Mucosa of stomach (tissue), 1 donor: ENCODE measurements around the gene CYP4F2.
A peak's percentile ranks its signal among the peaks of the same experiment; 100 is the strongest.
"Not testable (repeated sequence)": the region's sequence is repeated elsewhere in the genome, so short reads cannot be mapped to it uniquely, and the experiment has no call there.

Experiments
- H3K27me3 ChIP-seq: one replicate; pipeline ENCODE4 v1.7.0; 2013; ENCODE audit warnings: mild to moderate bottlenecking, low read length; ENCODE audit not compliant: control insufficient read depth, insufficient read depth
- H3K36me3 ChIP-seq: one replicate; pipeline ENCODE4 v1.7.0; 2013; ENCODE audit warnings: low read length; ENCODE audit not compliant: control insufficient read depth, insufficient read depth
- H3K4me1 ChIP-seq: one replicate; pipeline ENCODE4 v1.7.0; 2013; ENCODE audit warnings: mild to moderate bottlenecking, low read length; ENCODE audit not compliant: control insufficient read depth, insufficient read depth
- H3K4me3 ChIP-seq: one replicate; pipeline ENCODE4 v1.7.0; 2013; ENCODE audit warnings: low read length
- H3K9ac ChIP-seq: one replicate; pipeline ENCODE4 v1.7.0; 2013; ENCODE audit warnings: mild to moderate bottlenecking, low read length, moderate library complexity
- H3K9me3 ChIP-seq: one replicate; pipeline ENCODE4 v1.7.0; 2013; ENCODE audit warnings: mild to moderate bottlenecking, low read length, moderate library complexity; ENCODE audit not compliant: control insufficient read depth
- donor health status: Pancreatic carcinoma.

Gene CYP4F2

DNA sequence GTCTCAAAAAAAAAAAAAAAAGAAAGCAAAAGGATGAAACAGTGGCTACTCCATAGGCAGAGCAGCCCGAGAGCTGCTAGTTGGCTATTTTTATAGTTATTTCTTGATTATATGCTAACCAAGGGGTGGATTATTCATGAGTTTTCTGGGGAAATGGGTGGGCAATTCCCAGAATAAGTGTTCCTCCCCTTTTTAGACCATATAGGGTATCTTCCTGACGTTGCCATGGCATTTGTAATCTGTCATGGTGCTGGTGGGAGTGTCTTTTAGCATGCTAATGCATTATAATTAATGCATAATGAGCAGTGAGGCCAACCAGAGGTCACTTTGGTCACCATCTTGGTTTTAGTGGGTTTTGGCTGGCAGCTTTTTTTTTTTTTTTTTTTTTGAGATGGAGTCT, 57.0 kb downstream of the CYP4F2 start:
- Histone ChIP-seq H3K4me1 (peaks cover 10% of the 10 kb centered on the region), H3K9me3 (no peaks in the 10 kb centered on the region), H3K9ac (no peak overlapping the region), H3K36me3 (no peaks in the 10 kb centered on the region), H3K4me3 (no peak overlapping the region), H3K27me3 (no peaks in the 10 kb centered on the region)

GRCh38 chr19:15839888-15840287, 58.0 kb downstream of the CYP4F2 start:
- not testable (repeated sequence) for H3K9me3 ChIP-seq, H3K27me3 ChIP-seq, H3K9ac ChIP-seq, H3K4me3 ChIP-seq, H3K36me3 ChIP-seq
- peaks cover 13% of the 10 kb centered on the region for H3K4me1 ChIP-seq

DNA sequence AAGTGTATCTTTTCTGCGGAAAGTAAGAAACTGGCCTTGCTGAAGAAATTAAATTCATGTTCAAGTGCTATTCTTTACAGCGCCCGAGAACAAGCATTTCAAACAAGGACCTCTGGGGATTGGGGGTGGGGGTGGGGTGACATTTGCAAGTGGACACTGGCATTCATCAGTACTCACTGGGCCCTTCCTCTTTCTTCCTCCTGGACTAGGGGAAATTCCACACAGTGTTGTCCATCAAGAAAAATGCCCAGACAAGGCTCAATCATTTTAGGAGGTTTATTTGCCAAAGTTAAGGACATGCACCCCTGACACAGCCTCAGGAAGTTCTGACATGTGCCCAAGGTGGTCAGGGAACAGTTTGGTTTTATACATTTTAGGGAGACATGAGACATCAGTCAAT, 59.5 kb downstream of the CYP4F2 start:
- Histone ChIP-seq H3K36me3 (no peaks in the 10 kb centered on the region), H3K4me3 (no peak overlapping the region), H3K9ac (no peak overlapping the region), H3K4me1 (peaks cover 13% of the 10 kb centered on the region), H3K9me3 (no peaks in the 10 kb centered on the region), H3K27me3 (no peaks in the 10 kb centered on the region)

DNA sequence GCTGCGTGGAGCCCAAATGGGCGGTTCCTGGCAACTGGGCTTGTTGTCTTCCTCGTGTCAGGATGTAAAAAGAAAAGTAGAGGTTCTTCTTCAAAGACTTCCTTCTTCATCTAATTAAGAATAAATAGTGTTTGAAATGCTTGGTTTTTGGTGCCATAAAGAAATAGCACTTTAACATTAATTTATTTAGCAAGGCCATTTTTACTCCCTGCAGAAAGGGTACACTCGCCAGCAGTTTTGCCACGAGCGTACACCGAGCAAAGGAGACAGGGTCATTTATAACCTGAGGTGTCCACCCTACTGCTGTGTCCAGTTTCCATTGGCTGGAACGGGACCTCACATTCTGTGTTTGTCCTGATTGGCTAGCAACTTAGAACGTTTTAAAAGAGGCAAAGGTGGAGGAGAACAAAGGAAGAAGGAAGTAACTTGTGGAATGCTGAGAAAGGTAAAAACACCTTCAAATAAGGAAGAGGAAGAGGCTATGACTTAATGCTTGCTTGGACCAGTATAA, 60.6 kb downstream of the CYP4F2 start:
- H3K9ac ChIP-seq, result peak overlapping the region; percentile 99

GRCh38 chr19:15836330-15837220, 61.3 kb downstream of the CYP4F2 start:
- H3K4me3 ChIP-seq, result peak overlapping the region; percentile 86
- H3K36me3 ChIP-seq, result no peaks in the 10 kb centered on the region
- H3K9me3 ChIP-seq, result no peaks in the 10 kb centered on the region
- peaks cover 13% of the 10 kb centered on the region for H3K4me1 ChIP-seq
- peak overlapping the region; percentile 99 for H3K9ac ChIP-seq
- H3K27me3 ChIP-seq, result no peaks in the 10 kb centered on the region

More for the DNA sequence above, 60.6 kb downstream of the CYP4F2 start:
- no peaks in the 10 kb centered on the region for H3K36me3 ChIP-seq
- H3K4me1 ChIP-seq, result peaks cover 13% of the 10 kb centered on the region
- H3K27me3 ChIP-seq, result no peaks in the 10 kb centered on the region
- peak overlapping the region; percentile 86 for H3K4me3 ChIP-seq
- no peaks in the 10 kb centered on the region for H3K9me3 ChIP-seq

- H3K4me1 ChIP-seq, result peaks cover 13% of the 10 kb centered on the region
- not testable (repeated sequence) for H3K27me3 ChIP-seq
- peak overlapping the region; percentile 99 for H3K9ac ChIP-seq
Observed at GRCh38 chr19:15835565-15836329, 62.1 kb downstream of the CYP4F2 start.

DNA sequence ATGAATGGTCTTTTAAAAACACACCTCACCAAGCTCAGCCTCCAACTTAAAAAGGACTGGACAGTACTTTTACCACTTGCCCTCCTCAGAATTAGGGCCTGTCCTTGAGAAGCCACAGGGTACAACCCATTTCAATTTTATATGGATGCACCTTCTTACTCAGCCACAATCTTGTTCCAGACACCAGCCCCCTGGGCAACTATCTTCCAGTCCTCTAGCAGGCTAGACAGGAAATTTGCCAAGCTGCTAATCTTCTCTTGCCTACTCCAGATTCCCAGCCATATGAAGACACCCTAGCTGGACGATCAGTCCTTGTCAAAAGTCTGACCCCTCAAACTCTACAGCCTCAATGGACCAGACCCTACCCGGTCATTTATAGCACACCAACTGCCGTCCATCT, 63.6 kb downstream of the CYP4F2 start:
- H3K4me1 ChIP-seq, result peaks cover 13% of the 10 kb centered on the region
- not testable (repeated sequence) for H3K36me3 ChIP-seq, H3K9me3 ChIP-seq, H3K27me3 ChIP-seq, H3K9ac ChIP-seq, H3K4me3 ChIP-seq

More at GRCh38 chr19:15835565-15836329, 62.1 kb downstream of the CYP4F2 start:
- not testable (repeated sequence) for H3K36me3 ChIP-seq, H3K9me3 ChIP-seq
- H3K4me3 ChIP-seq, result peak overlapping the region; percentile 86

GRCh38 chr19:15831626-15832025, 66.2 kb downstream of the CYP4F2 start:
- H3K4me3 ChIP-seq, result no peak overlapping the region
- H3K9ac ChIP-seq, result no peak overlapping the region
- no peaks in the 10 kb centered on the region for H3K9me3 ChIP-seq
- H3K27me3 ChIP-seq, result no peaks in the 10 kb centered on the region
- no peaks in the 10 kb centered on the region for H3K36me3 ChIP-seq
- H3K4me1 ChIP-seq, result peaks cover 15% of the 10 kb centered on the region

GRCh38 chr19:15829786-15830185, 68.1 kb downstream of the CYP4F2 start:
- Histone ChIP-seq H3K36me3 (no peaks in the 10 kb centered on the region), H3K9me3 (no peaks in the 10 kb centered on the region), H3K4me3 (no peak overlapping the region), H3K27me3 (no peaks in the 10 kb centered on the region), H3K9ac (no peak overlapping the region), H3K4me1 (peaks cover 9% of the 10 kb centered on the region)

DNA sequence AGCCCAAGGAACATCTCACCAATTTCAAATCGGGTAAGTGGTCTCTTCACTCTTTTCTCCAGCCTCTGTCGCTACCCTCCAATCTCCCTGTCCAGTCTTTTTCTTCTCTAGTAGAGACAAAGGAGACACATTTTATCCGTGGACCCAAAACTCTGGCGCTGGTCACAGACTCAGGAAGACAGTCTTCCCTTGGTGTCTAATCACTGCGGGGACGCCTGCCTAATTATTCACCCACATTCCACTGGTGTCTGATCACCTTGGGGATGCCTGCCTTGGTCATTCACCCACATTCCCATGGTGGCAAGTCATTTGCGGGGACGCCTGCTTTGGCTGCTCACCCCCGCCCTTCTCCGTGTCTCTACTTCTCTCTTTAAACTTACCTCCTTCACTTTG, 68.6 kb downstream of the CYP4F2 start:
- H3K9ac ChIP-seq, result no peak overlapping the region
- no peak overlapping the region for H3K4me3 ChIP-seq
- H3K9me3 ChIP-seq, result no peaks in the 10 kb centered on the region
- no peaks in the 10 kb centered on the region for H3K36me3 ChIP-seq
- peaks cover 9% of the 10 kb centered on the region for H3K4me1 ChIP-seq
- H3K27me3 ChIP-seq, result no peaks in the 10 kb centered on the region

GRCh38 chr19:15828611-15829305, 69.1 kb downstream of the CYP4F2 start:
- not testable (repeated sequence) for H3K27me3 ChIP-seq, H3K9me3 ChIP-seq, H3K4me3 ChIP-seq, H3K36me3 ChIP-seq, H3K4me1 ChIP-seq, H3K9ac ChIP-seq
